NCI-H1436 (cell line): ENCODE data around the gene TSACC.

ENCODE experiments used
- DNase-seq: peaks from one replicate; lab custom pipeline; 2025; lab: John Stamatoyannopoulos, UW

Gene TSACC

DNA sequence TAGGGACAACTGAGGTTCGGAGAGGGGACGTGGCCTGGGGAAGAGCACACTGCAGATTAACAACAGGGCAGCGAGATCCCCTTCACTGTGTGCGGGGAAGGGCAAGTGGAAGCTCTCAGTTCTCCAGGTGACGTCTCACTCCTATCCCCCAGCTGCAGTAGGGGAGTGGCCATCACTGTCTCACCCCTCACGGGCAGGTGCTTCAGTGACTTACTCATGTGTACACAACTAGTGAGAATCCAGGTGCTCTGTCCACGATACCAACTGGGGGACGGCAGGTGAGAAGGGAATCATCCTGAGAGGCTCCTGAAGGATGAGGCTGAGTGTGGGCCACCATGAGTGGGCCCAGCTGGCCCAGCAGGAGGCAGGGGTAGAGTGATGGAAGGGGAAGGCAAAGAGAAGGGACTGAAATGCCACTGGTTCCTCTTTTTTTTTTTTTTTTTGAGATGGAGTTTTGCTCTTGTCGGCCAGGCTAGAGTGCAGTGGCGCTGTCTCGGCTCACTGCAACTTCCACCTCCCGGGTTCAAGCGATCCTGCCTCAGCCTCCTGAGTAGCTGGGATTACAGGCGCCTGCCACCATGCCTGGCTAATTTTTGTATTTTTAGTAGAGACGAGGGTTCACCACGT, 56.6 kb downstream of the TSACC start:
- DNase-seq, result no peak
